Measurements from ENCODE around the gene PPP2R3C.

- TF ChIP-seq CTCF (IDR thresholded peaks at IDR 0.05) (no peak), POLR2A (IDR thresholded peaks at IDR 0.05) (no peak)
Observed at GRCh38 chr14:35043046-35043445, 78.7 kb downstream of the PPP2R3C start.

Measured in body of pancreas (tissue), 4 donors.